Tibial nerve (tissue), 3 donors: ENCODE measurements around the gene APH1B.

ENCODE experiments used
- EP300 ChIP-seq, 2 donors: sonication (generic); formaldehyde crosslinking; IDR thresholded peaks; one replicate each; pipeline ENCODE4 v1.6.1; 2017; ENCODE audit warnings: antibody characterized with exemption in 2 of 2, mild to moderate bottlenecking in 1 of 2
- POLR2A ChIP-seq, 2 donors: fragments of 450-650 bp; IDR thresholded peaks; one replicate each; pipeline ENCODE4 v1.6.1; 2017; ENCODE audit warnings: antibody characterized with exemption in 2 of 2, mild to moderate bottlenecking in 2 of 2, moderate library complexity in 2 of 2

DNA sequence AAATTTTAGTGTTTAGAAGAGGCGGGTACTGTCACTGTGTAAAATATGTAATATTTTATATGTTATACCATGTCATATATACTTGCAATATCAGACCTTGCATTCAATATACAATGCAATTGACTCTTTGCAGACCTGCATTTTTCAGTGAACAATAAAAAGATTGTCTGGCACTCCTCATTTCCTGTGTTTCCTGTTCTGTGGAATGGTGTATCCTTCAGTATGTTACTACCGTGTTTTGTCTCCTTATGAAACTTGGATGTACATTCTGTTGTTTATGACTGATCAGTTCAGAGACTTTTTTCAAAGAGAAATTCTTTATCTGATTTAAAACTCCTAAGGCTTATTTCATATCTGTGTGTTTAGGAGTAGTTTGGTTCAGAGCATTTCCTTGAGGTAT lies 31.5 kb downstream of the APH1B start:
- TF ChIP-seq POLR2A (IDR thresholded peaks at IDR 0.05) (no peak), EP300 (IDR thresholded peaks at IDR 0.05) (no peak)
